Activated CD8-positive, alpha-beta memory T cell treated with anti-CD3 and anti-CD28 coated beads, Interleukin-2, amount 50 U/mL, for 24 hours (primary cell): ENCODE data around the gene PBRM1.

Experiments
- DNase-seq: peaks from one replicate; pipeline ENCODE4 v3.0.0-alpha.2; 2020; ENCODE audit errors: extremely low read depth

The PBRM1 gene

DNA sequence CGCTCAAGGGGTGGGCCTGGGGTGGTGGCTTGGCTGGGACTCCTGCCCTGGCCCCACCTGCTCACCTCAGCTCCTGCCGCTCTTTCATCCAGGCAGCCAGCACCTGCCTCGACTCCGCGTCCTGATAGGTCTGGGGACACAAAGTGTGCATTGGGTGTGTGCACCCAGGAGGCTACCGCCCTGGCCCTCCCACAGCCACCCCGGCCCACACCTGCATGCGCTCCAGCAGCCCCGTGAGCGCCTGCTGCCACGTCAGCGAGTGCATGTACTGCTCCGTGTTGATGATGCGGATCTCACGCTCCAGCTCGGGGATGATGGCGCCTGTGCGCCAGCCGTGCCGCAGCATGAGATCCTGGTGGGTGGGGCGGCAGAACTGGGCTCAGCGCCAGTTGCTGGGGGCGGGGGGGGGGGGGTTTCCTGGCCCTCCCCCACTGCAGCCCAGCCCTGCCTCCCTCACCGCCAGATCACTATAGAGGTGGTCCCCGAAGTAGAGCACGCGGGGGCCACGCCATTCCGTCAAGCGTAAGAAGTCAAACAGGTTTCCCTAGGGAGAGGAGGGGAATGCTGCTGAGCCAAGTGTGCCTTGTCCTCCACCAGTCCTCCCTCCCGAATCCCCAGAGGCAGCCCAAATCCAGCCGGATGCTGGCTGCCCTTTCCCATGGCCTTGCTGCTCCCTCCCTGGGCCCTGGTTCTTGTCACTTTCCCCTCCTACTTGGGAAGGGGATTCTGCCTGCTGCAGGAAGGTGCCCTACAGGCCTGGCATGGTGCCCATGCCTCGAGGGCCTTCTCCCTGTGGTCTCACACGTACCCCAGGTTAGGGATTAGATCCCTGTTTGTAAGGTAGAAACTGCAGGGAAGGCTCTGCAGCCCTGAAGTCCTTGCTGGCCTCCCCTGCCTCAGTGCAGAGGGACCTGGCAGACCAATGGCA is 160.7 kb downstream of the PBRM1 start:
- DNase-seq: no peak

GRCh38 chr3:52524258-52524751 is 161.4 kb downstream of the PBRM1 start:
- DNase-seq: no peak

DNA sequence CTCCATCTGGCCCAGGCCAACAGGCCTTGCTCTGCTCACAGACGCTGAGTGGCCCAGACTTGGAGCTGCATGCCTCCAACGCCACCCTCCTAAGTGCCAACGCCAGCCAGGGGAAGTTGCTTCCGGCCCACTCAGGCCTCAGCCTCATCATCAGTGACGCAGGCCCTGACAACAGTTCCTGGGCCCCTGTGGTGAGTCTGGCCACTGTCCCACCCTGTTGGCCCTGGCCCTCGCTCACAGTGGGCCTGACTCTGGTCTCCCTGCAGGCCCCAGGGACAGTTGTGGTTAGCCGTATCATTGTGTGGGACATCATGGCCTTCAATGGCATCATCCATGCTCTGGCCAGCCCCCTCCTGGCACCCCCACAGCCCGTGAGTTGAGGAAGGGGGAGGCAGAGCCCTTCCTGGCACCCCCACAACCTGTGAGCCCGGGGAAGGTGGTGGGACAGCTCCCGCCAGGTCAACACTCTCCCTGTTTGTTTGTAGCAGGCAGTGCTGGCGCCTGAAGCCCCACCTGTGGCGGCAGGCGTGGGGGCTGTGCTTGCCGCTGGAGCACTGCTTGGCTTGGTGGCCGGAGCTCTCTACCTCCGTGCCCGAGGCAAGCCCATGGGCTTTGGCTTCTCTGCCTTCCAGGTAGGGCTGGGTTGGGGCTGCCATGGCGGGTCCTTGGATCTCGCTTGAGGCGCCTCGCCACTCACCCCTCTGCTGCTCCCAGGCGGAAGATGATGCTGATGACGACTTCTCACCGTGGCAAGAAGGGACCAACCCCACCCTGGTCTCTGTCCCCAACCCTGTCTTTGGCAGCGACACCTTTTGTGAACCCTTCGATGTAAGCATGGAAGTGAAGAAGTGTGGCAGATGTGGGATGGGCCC is 162.1 kb downstream of the PBRM1 start:
- no peak for DNase-seq

GRCh38 chr3:52522651-52523251 is 163.0 kb downstream of the PBRM1 start:
- DNase-seq: no peak

GRCh38 chr3:52521881-52522650 is 163.6 kb downstream of the PBRM1 start:
- DNase-seq: no peak

- DNase-seq: no peak
Measured at GRCh38 chr3:52521488-52521824, 164.3 kb downstream of the PBRM1 start.

DNA sequence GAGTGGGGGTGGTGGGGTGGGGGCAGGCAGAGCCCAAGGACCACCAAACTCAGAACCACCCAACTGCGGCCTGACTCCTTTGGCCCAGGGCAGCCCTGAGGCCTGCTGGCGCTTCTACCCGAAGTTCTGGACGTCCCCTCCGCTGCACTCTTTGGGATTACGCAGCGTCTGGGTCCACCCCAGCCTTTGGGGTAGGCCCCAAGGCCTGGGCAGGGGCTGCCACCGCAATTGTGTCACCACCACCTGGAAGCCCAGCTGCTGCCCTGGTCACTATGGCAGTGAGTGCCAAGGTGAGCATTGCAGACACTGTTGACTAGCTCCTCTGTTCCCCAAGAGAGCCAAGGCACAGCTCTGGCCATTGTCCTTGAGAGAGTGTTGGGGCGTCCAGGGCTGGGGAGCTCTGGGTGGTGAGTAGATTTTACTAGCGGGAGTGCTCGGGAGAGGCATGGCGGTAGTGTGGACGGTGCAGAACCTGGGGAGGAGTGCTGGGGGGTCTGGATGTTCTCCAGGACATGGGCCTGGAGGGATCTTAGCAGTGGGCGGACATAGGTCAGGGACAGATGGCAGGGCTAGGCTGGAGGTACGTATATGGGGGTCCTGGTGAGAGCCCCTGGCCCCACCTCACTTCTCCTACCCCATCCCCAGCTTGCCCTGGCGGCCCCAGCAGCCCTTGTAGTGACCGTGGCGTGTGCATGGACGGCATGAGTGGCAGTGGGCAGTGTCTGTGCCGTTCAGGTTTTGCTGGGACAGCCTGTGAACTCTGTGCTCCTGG is 164.8 kb downstream of the PBRM1 start:
- no peak for DNase-seq

DNA sequence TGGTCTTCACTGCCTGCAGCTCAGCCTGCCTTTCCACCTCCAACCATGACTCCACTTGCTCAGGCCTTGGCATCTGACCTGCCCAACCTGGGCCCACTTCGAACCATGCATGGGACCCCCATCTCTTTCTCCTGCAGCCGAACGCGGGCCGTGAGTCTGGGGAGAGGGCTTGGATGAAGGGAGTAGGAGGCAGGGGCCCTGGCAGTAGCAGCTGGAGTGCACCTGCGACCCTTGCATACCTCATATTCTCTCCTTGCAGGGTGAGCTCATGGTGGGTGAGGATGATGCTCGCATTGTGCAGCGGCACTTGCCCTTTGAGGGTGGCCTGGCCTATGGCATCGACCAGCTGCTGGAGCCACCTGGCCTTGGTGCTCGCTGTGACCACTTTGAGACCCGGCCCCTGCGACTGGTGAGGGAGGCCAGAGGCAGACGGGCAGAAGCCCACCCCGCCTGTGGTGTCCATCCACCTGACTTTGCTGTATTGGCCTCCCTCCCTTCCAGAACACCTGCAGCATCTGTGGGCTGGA is 165.5 kb downstream of the PBRM1 start:
- no peak for DNase-seq

GRCh38 chr3:52519445-52520140 is 166.1 kb downstream of the PBRM1 start:
- DNase-seq: no peak

DNA sequence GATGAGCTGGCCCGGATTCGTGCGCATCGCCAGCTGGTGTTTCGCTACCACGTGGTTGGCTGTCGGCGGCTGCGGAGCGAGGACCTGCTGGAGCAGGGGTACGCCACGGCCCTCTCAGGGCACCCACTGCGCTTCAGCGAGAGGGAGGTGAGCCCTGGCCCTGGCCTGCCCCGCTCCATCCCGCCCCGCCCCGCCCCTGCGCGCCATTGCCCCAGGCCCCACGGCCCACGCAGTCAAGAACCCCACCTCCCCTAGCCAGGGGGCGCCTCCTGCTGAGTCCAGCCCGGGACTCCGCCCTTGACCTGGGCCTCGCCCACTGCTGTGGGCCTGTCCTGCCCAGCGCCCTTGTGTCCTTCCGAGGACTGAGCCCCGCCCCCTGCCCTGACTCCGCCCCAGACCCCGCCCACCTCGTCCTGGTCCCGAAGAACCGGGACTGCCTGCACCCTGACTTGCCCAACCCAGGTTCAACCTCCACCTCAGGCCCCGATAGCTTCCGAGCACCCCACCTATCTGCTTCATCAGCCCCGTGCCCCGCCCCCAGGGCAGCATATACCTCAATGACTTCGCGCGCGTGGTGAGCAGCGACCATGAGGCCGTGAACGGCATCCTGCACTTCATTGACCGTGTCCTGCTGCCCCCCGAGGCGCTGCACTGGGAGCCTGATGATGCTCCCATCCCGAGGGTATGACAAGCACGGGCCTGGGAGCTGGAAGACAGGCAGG is 166.8 kb downstream of the PBRM1 start:
- DNase-seq: no peak

DNA sequence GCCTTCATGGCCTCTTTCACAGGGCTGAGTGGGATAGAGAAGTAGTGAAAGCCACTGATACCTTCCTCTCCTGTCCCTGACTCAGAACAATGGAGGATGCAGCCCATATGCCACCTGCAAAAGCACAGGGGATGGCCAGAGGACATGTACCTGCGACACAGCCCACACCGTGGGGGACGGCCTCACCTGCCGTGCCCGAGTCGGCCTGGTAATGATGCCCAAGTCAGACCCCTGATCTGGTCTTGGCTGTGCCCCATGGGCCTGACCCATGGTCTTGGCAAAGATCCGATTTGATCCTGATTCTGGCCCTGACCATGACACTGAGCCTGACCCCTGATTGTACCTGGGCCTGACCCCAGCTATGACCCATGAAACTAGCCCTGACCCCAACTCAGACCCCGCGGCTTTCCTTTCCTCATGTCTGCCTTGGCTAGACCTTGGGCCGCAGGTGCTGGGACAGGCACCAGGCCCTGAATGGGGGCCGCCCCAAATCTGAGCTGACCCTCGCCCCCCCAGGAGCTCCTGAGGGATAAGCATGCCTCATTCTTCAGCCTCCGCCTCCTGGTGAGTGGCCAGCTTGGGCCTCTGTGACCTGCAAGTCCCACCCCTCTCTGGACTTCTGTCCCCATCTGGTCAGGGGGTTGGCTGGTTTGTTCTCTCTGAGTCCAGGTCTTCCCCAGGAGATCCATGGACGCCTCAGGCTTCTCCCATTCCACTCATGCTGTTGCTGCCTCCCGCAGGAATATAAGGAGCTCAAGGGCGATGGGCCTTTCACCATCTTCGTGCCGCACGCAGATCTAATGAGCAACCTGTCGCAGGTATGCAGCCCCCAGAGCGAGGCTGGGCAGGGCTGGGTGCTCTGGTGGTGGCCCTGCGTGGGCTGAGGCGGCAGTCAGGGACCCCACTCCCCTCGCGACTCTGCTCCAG is 167.7 kb downstream of the PBRM1 start:
- DNase-seq: no peak

GRCh38 chr3:52516509-52517195 is 169.1 kb downstream of the PBRM1 start:
- no peak for DNase-seq

- no peak for DNase-seq
Measured at GRCh38 chr3:52515192-52515591, 170.5 kb downstream of the PBRM1 start.

GRCh38 chr3:52514576-52514975 is 171.1 kb downstream of the PBRM1 start:
- no peak for DNase-seq

- DNase-seq: no peak
Measured at GRCh38 chr3:52513281-52513680, 172.4 kb downstream of the PBRM1 start.

DNA sequence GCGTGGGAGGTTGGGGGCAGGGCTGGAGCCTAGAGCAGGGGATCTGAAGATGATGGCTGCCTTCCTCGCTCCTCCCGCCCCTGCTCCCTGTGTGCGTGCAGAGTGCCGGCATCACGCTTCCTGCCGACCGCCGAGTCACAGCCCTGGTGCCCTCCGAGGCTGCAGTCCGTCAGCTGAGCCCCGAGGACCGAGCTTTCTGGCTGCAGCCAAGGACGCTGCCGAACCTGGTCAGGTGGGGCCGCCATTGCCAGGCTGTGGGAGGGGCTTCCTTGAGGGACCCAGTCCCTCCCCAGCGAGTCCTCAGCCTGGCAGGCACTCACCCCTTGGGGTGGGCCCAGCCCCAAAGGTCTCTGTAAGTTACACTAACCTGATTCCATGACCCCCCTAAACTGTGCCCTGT is 173.0 kb downstream of the PBRM1 start:
- DNase-seq: no peak

DNA sequence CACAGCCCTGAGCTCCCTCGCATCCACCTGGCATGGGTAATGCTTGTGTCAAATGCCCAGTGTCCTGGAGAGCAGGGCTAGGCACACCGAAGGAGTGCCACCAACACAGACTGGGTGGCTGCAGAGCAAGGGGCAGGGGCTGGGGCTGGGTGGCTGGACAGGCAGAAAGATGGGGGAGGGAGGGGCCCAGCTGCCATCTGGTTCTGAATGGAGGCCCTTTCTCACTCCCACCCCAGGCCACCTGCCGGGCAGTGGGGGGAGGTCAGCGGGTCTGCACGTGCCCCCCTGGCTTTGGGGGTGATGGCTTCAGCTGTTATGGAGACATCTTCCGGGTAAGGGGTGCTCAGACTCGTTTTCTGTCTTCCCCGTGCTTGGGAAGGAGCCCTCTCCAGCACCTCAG is 173.6 kb downstream of the PBRM1 start:
- DNase-seq: no peak
